A549 (cell line): ENCODE measurements around the gene GNAI2. TPM values are rescaled to one million over a fixed set of nuclear protein-coding genes. Genes with fewer than 3 reads are reported as not detected.

Experiments
- ATAC-seq, 2 experiments: fragments of 200-7000 bp in 1 of 2; fragments of >200 bp in 1 of 2; cut with Nextera tagmentation in 1 of 2; cut with Tn5 transposase in 1 of 2; 3 replicates each; pipeline versions ENCODE4 v1.8.0 to v1.9.1; 2018 to 2020; ENCODE audit warnings: mild to moderate bottlenecking in 1 of 2, moderate library complexity in 1 of 2
- CTCF ChIA-PET: fragments of 300-600 bp; sonication (Branson Sonifier 250); formaldehyde crosslinking; extraction: SDS; loops from one replicate; lab custom pipeline; 2021; ENCODE audit warnings: antibody characterized with exemption, inconsistent platforms; lab: Yijun Ruan, JAX
- POLR2A ChIA-PET: fragments of 350-600 bp; formaldehyde crosslinking; extraction: SDS; loops from one replicate; lab custom pipeline; 2021; ENCODE audit warnings: antibody characterized with exemption, inconsistent platforms; lab: Yijun Ruan, JAX
- DNase-seq, 2 experiments: peaks; one replicate each; pipeline versions ENCODE4 v3.0.0 to v3.0.0-alpha.2; 2011 to 2016; ENCODE audit warnings: low read depth in 1 of 2, low spot score in 1 of 2
- FAIRE-seq: peaks from 2 replicates; lab custom pipeline; 2011; peaks lifted over from hg19 to GRCh38; lab: Jason Lieb, UNC
- H3K27ac ChIP-seq, 2 experiments: fragments of >200 bp; sonication (Bioruptor Twin); formaldehyde crosslinking; 3 replicates each; pipeline ENCODE4 v1.5.1; 2016 to 2017
- H3K4me1 ChIP-seq: fragments of >200 bp; sonication (Bioruptor Twin); formaldehyde crosslinking; 3 replicates; pipeline ENCODE4 v1.6.1; 2016
- H3K4me2 ChIP-seq: fragments of >200 bp; sonication (Bioruptor Twin); formaldehyde crosslinking; 3 replicates; pipeline ENCODE4 v1.6.1; 2016
- H3K4me3 ChIP-seq: fragments of >200 bp; sonication (Bioruptor Twin); formaldehyde crosslinking; 3 replicates; pipeline ENCODE4 v1.5.1; 2016
- H3K9me3 ChIP-seq: fragments of >200 bp; sonication (Bioruptor Twin); formaldehyde crosslinking; 3 replicates; pipeline ENCODE4 v1.6.1; 2016
- BHLHE40 ChIP-seq: IDR thresholded peaks from 2 replicates; pipeline ENCODE4 v1.6.1; 2012; ENCODE audit warnings: low read depth, low read length, inconsistent platforms
- CEBPB ChIP-seq, 2 experiments: fragments of >200 bp in 1 of 2; sonication (Bioruptor Twin) in 1 of 2; formaldehyde crosslinking in 1 of 2; IDR thresholded peaks; 2 replicates each; pipeline ENCODE4 v1.6.1; 2012 to 2016
- CHD2 ChIP-seq: fragments of 150-350 bp; IDR thresholded peaks from 2 replicates; pipeline ENCODE4 v1.6.1; 2014; ENCODE audit warnings: low read length; ENCODE audit not compliant: partially characterized antibody
- ESRRA ChIP-seq: fragments of 150-350 bp; IDR thresholded peaks from 2 replicates; pipeline ENCODE4 v1.6.1; 2014; ENCODE audit warnings: mild to moderate bottlenecking, low read length, borderline replicate concordance
- FOSB ChIP-seq: fragments of 250-450 bp; sonication (Bioruptor Pico); IDR thresholded peaks from 2 replicates; pipeline ENCODE4 v1.5.0; 2020; ENCODE audit warnings: mild to moderate bottlenecking, moderate library complexity
- FOSL2 ChIP-seq, 2 experiments: fragments of 450-650 bp in 1 of 2; fragments of >200 bp in 1 of 2; sonication (Bioruptor Twin) in 1 of 2; formaldehyde crosslinking; IDR thresholded peaks; 2 replicates each; pipeline versions ENCODE4 v1.5.0 to v1.6.1; 2016 to 2020; ENCODE audit warnings: mild to moderate bottlenecking in 1 of 2, moderate library complexity in 1 of 2
- JUN ChIP-seq, 2 experiments: fragments of >200 bp; sonication (Bioruptor Twin); formaldehyde crosslinking; IDR thresholded peaks; 2 replicates in 1 of 2; 3 replicates in 1 of 2; pipeline ENCODE4 v1.6.1; 2016 to 2017
- MAZ ChIP-seq: fragments of 150-350 bp; IDR thresholded peaks from 2 replicates; pipeline ENCODE4 v1.6.1; 2014; ENCODE audit warnings: antibody characterized with exemption, low read depth, low read length, borderline replicate concordance
- NFE2L2 ChIP-seq: fragments of 150-350 bp; conservative IDR thresholded peaks from 2 replicates; pipeline ENCODE4 v1.6.1; 2014; ENCODE audit warnings: low read length
- RARB ChIP-seq: fragments of 250-450 bp; sonication (Bioruptor Pico); IDR thresholded peaks from 2 replicates; pipeline ENCODE4 v1.8.0; 2021; ENCODE audit warnings: mild to moderate bottlenecking, moderate library complexity
- RCOR1 ChIP-seq: fragments of 150-350 bp; IDR thresholded peaks from 2 replicates; pipeline ENCODE4 v1.6.1; 2014; ENCODE audit warnings: antibody characterized with exemption, low read length, low read depth
- SREBF2 ChIP-seq: fragments of 450-650 bp; IDR thresholded peaks from 2 replicates; pipeline ENCODE4 v1.6.1; 2014; ENCODE audit warnings: mild to moderate bottlenecking, moderate library complexity
- ZFP36 ChIP-seq: fragments of 450-650 bp; IDR thresholded peaks from 2 replicates; pipeline ENCODE4 v1.6.1; 2014; ENCODE audit warnings: borderline replicate concordance; ENCODE audit not compliant: partially characterized antibody
- ZSCAN20 ChIP-seq: fragments of 250-450 bp; sonication (Bioruptor Pico); IDR thresholded peaks from 2 replicates; pipeline ENCODE4 v1.8.0; 2022; ENCODE audit warnings: mild to moderate bottlenecking, moderate library complexity
- WGBS: methylation state at CpG from one replicate; pipeline ENCODE4 v1.1.6; 2017; ENCODE audit errors: missing lambda C conversion rate; 5-methylcytosine and 5-hydroxymethylcytosine counted together
- polyA plus RNA-seq, 4 experiments: library from polyadenylated mRNA; depleted of rRNA in 3 of 4; stranded (reverse); fragments of >200 nt; fragmentation: RNase III in 1 of 4; extraction: RNeasy Plus Mini Kit Qiagen cat#74134 plus additional on column Dnase treatment in 1 of 4; gene quantifications; 2 replicates in 3 of 4; 3 replicates in 1 of 4; pipeline ENCODE4 v1.2.3, GENCODE V29; 2011 to 2017
- TF ChIP-seq, protein P1 (sequence below): fragments of >200 bp; sonication (Bioruptor Twin); formaldehyde crosslinking; IDR thresholded peaks from 2 replicates; pipeline ENCODE4 v1.6.1; 2016
- TF ChIP-seq, protein P2 (sequence below): fragments of >200 bp; sonication (Bioruptor Twin); formaldehyde crosslinking; IDR thresholded peaks from 3 replicates; pipeline ENCODE4 v1.5.1; 2016
- TF ChIP-seq, protein P3 (sequence below): IDR thresholded peaks from 2 replicates; pipeline ENCODE4 v1.6.1; 2012

Gene GNAI2
- polyA plus RNA-seq, 2 of the 4 experiments (the other 2 are of a cell fraction), result 47.4 to 67.8 TPM

DNA sequence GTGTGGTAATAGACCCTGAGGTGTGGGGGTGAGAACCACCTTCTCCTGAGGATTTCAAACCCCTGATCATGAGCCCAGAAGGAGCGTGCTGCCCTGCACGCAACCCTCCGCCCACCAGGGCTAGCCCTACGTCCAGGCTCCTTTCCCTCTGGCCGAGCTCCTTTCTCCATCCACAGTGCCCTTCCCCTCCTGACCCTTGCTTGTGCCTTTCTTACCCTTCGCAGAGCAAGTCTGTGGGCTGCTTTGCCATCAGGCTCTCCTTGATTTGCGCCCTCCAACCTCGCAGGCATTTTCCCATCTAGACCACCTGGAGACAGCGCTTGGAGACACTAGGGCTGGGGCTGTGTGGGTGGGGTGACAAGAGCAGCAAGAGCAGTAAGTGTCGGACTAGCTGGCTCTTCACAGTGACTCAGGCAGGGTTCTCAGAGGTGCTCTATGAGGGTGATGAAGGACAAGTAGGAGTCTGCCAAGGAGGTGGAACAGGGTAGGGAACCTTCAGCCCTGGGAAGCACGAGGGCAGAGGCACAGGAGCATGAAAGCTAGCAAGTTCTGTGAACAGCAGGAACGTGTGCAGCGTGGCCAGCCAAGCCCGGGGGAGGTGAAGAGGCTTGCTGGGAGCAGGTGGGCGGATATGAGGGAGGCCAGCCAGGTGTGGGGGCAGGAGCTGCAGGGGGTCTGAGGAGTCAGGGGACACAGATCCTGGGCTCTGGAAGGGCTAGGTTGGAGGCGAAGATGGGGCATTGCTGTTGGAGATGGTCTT lies 33.5 kb upstream of the GNAI2 start:
- no peak for FAIRE-seq
- H3K4me1 ChIP-seq, result no peaks in the 10 kb centered on the region; the same call in 2 of the 3 replicates
- CTCF ChIA-PET, result interaction anchor here (0.6 to 4.7 kb wide), 10 partner anchors 10 to 44 kb away, joined by 3 to 46 read pairs (median 4); partner anchors contain the start of gene GNAT1

DNA sequence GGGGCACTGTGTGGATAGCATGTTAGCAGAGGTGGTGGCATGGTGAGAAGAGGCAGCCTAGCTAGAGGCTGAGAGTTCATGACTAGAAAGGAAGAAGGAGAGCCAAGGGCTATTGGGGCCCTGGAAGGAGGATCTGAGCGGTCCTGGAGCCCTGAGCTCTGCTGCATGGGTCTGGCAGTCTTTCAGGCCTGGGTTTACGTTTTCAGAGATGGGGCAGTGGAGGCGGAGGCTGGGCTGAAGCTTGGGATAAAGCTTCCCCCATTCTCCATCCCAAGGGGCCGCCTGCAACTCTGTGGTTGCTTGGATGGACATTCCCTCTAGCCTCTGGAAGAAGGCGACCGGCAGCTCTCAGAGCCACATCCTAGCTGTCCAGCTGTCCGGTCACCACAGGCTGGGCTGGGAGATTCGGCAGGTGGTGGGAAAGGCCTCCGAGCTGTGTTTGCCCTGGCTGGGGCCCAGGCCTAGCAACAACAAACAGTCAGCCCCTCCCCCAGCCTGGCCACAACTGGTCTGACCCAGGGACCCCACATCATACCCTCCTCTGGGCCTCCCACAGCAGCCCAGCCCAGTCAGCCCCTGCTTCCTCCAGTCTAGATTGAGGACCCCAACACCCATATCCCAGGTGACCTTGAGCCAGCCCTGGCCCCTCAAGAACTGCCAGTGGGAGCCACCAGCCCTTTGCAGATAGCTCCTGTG lies 32.7 kb upstream of the GNAI2 start:
- Histone ChIP-seq H3K4me1 (no peaks in the 10 kb centered on the region; the same call in 2 of the 3 replicates), H3K27ac (no peak overlapping the region), H3K4me2 (no peak overlapping the region), H3K4me3 (no peak overlapping the region), H3K9me3 (no peaks in the 10 kb centered on the region)
- ChIA-PET CTCF (interaction anchor here (0.7 to 4.7 kb wide), 6 partner anchors 11 to 23 kb away, joined by 3 to 46 read pairs (median 6); partner anchors contain the start of gene GNAT1), POLR2A (no interaction called here)
- no peak for ATAC-seq
- TF ChIP-seq, protein P1, sequence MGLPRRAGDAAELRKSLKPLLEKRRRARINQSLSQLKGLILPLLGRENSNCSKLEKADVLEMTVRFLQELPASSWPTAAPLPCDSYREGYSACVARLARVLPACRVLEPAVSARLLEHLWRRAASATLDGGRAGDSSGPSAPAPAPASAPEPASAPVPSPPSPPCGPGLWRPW, result no peak
- no peak for TF ChIP-seq MAZ
- no peak for TF ChIP-seq BHLHE40
- TF ChIP-seq, protein P2, sequence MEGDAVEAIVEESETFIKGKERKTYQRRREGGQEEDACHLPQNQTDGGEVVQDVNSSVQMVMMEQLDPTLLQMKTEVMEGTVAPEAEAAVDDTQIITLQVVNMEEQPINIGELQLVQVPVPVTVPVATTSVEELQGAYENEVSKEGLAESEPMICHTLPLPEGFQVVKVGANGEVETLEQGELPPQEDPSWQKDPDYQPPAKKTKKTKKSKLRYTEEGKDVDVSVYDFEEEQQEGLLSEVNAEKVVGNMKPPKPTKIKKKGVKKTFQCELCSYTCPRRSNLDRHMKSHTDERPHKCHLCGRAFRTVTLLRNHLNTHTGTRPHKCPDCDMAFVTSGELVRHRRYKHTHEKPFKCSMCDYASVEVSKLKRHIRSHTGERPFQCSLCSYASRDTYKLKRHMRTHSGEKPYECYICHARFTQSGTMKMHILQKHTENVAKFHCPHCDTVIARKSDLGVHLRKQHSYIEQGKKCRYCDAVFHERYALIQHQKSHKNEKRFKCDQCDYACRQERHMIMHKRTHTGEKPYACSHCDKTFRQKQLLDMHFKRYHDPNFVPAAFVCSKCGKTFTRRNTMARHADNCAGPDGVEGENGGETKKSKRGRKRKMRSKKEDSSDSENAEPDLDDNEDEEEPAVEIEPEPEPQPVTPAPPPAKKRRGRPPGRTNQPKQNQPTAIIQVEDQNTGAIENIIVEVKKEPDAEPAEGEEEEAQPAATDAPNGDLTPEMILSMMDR, result no peak
- no peak for TF ChIP-seq RCOR1
- TF ChIP-seq FOSB, result no peak
- TF ChIP-seq, protein P3, sequence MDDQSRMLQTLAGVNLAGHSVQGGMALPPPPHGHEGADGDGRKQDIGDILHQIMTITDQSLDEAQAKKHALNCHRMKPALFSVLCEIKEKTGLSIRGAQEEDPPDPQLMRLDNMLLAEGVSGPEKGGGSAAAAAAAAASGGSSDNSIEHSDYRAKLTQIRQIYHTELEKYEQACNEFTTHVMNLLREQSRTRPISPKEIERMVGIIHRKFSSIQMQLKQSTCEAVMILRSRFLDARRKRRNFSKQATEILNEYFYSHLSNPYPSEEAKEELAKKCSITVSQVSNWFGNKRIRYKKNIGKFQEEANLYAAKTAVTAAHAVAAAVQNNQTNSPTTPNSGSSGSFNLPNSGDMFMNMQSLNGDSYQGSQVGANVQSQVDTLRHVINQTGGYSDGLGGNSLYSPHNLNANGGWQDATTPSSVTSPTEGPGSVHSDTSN, result no peak
- TF ChIP-seq NFE2L2, result no peak
- DNase-seq, result no peak
- FAIRE-seq, result no peak
- WGBS, result 77% methylated on average over 3 of the region's 9 CpGs

More for the DNA sequence above, 33.5 kb upstream of the GNAI2 start:
- DNase-seq, result no peak
- ATAC-seq, result no peak; a peak in 1 of 6 replicates
- Histone ChIP-seq H3K4me2 (no peak overlapping the region), H3K9me3 (no peaks in the 10 kb centered on the region), H3K4me3 (no peak overlapping the region)
- 79% methylated on average over 16 of the region's 16 CpGs for WGBS
- TF ChIP-seq, protein P3, result no peak
- TF ChIP-seq SREBF2, result no peak
- TF ChIP-seq RARB (CRISPR knock-in tag), result no peak
- no peak for TF ChIP-seq CHD2
- no peak for TF ChIP-seq FOSL2 (IDR thresholded peaks at IDR 0.05)
- TF ChIP-seq FOSL2 (CRISPR knock-in tag; IDR thresholded peaks at IDR 0.05), result no peak
- no peak for TF ChIP-seq ESRRA
- TF ChIP-seq, protein P2, result no peak
- TF ChIP-seq RCOR1, result no peak
- TF ChIP-seq CEBPB (IDR thresholded peaks at IDR 0.05), result no peak
- TF ChIP-seq, protein P1, result no peak
- no peak for TF ChIP-seq ZSCAN20 (CRISPR knock-in tag)
- TF ChIP-seq ZFP36, result no peak
- no peak for TF ChIP-seq JUN (IDR thresholded peaks at IDR 0.05)
- TF ChIP-seq, all 56 proteins: peak for 0
- no peak overlapping the region for H3K27ac ChIP-seq
- POLR2A ChIA-PET, result no interaction called here
